Ovary (tissue), 9 donors: Measurements from ENCODE around the gene ZNF213. TPM values are rescaled to one million over a fixed set of nuclear protein-coding genes. Genes with fewer than 3 reads are reported as not detected.

ENCODE experiments used
- DNase-seq, 5 donors: peaks; one replicate each; pipeline ENCODE4 v3.0.0-alpha.2; 2019 to 2020
- H3K27ac ChIP-seq, 2 donors: fragments of 200-600 bp; one replicate each; pipeline versions ENCODE4 v1.5.1 to v1.8.0; 2019 to 2022
- H3K27me3 ChIP-seq: fragments of 200-600 bp; one replicate; pipeline ENCODE4 v1.8.0; 2022
- H3K36me3 ChIP-seq: fragments of 200-600 bp; sonication (generic); one replicate; pipeline ENCODE4 v1.5.1; 2019
- H3K4me1 ChIP-seq: one replicate; pipeline ENCODE4 v1.8.1; 2013; ENCODE audit warnings: mild to moderate bottlenecking, moderate library complexity; ENCODE audit not compliant: insufficient read depth
- H3K4me3 ChIP-seq: fragments of 200-600 bp; sonication (generic); one replicate; pipeline ENCODE4 v1.5.1; 2017
- H3K9me3 ChIP-seq, 2 donors: fragments of 200-600 bp in 1 of 2; sonication (generic) in 1 of 2; one replicate each; pipeline versions ENCODE4 v1.5.1 to v1.8.1; 2013 to 2019; ENCODE audit warnings: mild to moderate bottlenecking in 1 of 2, moderate library complexity in 1 of 2
- CTCF ChIP-seq, 3 donors: fragments of 450-650 bp in 2 of 3; fragments of 200-600 bp in 1 of 3; IDR thresholded peaks; one replicate each; pipeline versions ENCODE4 v1.5.1 to v1.8.0; 2016 to 2022; ENCODE audit warnings: antibody characterized with exemption in 3 of 3, mild to moderate bottlenecking in 1 of 3
- EP300 ChIP-seq: sonication (generic); formaldehyde crosslinking; IDR thresholded peaks from one replicate; pipeline ENCODE4 v1.6.1; 2017; ENCODE audit warnings: antibody characterized with exemption
- POLR2A ChIP-seq: fragments of 450-650 bp; IDR thresholded peaks from one replicate; pipeline ENCODE4 v1.6.1; 2017; ENCODE audit warnings: antibody characterized with exemption, mild to moderate bottlenecking, moderate library complexity
- WGBS, 3 donors: extraction: QIAGEN DNeasy Blood & Tissue Kit in 1 of 3; methylation state at CpG; one replicate each; pipeline versions ENCODE4 v1.1.5 to v1.1.7; 2013 to 2017; 5-methylcytosine and 5-hydroxymethylcytosine counted together
- intact Hi-C, 4 donors: fragments of 100-400 bp; cut with DNase I; formaldehyde crosslinking; loops; one replicate each; pipeline versions ENCODE4 v1.11.0 to v1.15.1; 2022 to 2023
- polyA plus RNA-seq, 2 donors: library from polyadenylated mRNA; stranded (reverse); fragments of 200-250 nt in 1 of 2; fragments of 350-450 nt in 1 of 2; fragmentation: Illumina TruSeq in 1 of 2; extraction: RNeasy Lipid Tissue Mini Kit (QIAGEN cat#74804) in 1 of 2; gene quantifications; one replicate each; pipeline ENCODE4 v1.2.3, GENCODE V29; 2013 to 2014
- total RNA-seq, 7 donors: library from RNA; depleted of rRNA in 2 of 7; stranded (reverse); fragments of >200 nt in 2 of 7; fragmentation: NEBNext Ultra II Directional in 3 of 7; extraction: Animal tissue kit (Norgen Biotek cat#: 25700) in 3 of 7; gene quantifications; one replicate each; pipeline versions ENCODE4 v1.1.0 to v1.2.4, GENCODE V29; 2016 to 2023
- donor health status: DM: no; HTN: no; CAD: no; lungs with moderate emphysema.
- donor health status: DM: no; HTN: no; CAD: no.
- donor health status: Bipolar disorder and iron deficiency.
- donor health status: DM: yes; HTN: yes; CAD: no.
- donor health status: DM: no; HTN: no; CAD: no.
- donor health status: DM: yes; HTN: yes; CAD: no.

ZNF213 gene
- total and polyA plus RNA-seq, 9 donors = 0.95 to 18.9 (median 11.4) TPM

GRCh38 chr16:3170440-3171180, 35.8 kb downstream of the ZNF213 start:
- no peak for DNase-seq
- intact Hi-C loops = no loop called here
- Histone ChIP-seq H3K36me3 (no peaks in the 10 kb centered on the region), H3K4me3 (no peak overlapping the region), H3K27me3 (peaks cover 12% of the 10 kb centered on the region), H3K4me1 (peaks cover 1% of the 10 kb centered on the region), H3K27ac (no peak overlapping the region), H3K9me3 (no peaks in the 10 kb centered on the region)
- 1 to 2% (median 2%) methylated on average over 53 of the region's 53 CpGs for WGBS, 3 donors
- TF ChIP-seq POLR2A = no peak
- no peak for TF ChIP-seq EP300
- TF ChIP-seq CTCF (IDR thresholded peaks at IDR 0.05) = no peak

GRCh38 chr16:3171181-3171854, 36.5 kb downstream of the ZNF213 start:
- Histone ChIP-seq H3K9me3 (no peaks in the 10 kb centered on the region), H3K27ac (no peak overlapping the region), H3K27me3 (peaks cover 12% of the 10 kb centered on the region), H3K4me1 (peaks cover 1% of the 10 kb centered on the region), H3K36me3 (no peaks in the 10 kb centered on the region), H3K4me3 (no peak overlapping the region)
- intact Hi-C loops = no loop called here
- no peak for TF ChIP-seq POLR2A
- TF ChIP-seq CTCF (IDR thresholded peaks at IDR 0.05) = no peak
- TF ChIP-seq EP300 = no peak
- WGBS, 3 donors = 5 to 10% (median 9%) methylated on average over 32 to 35 of the region's 35 CpGs
- DNase-seq = no peak

GRCh38 chr16:3171855-3172593, 37.2 kb downstream of the ZNF213 start:
- WGBS, 3 donors = 7 to 11% (median 8%) methylated on average over 40 to 41 of the region's 41 CpGs

More at GRCh38 chr16:3171855-3172593, 37.2 kb downstream of the ZNF213 start:
- H3K27me3 ChIP-seq = peaks cover 12% of the 10 kb centered on the region
- peaks cover 1% of the 10 kb centered on the region for H3K4me1 ChIP-seq
- no peak for DNase-seq
- H3K27ac ChIP-seq = no peak overlapping the region
- H3K36me3 ChIP-seq = no peaks in the 10 kb centered on the region
- intact Hi-C loops = no loop called here
- no peak overlapping the region for H3K4me3 ChIP-seq
- TF ChIP-seq CTCF (IDR thresholded peaks at IDR 0.05) (no peak), EP300 (no peak), POLR2A (no peak)
- no peaks in the 10 kb centered on the region for H3K9me3 ChIP-seq
